Coronary artery (tissue), 2 donors: ENCODE data around the gene NEO1.

Experiments used
- DNase-seq: peaks from one replicate; pipeline ENCODE4 v3.0.0-alpha.2; 2017; ENCODE audit warnings: low spot score
- H3K27ac ChIP-seq, 2 donors: fragments of 200-600 bp; sonication (generic); one replicate each; pipeline ENCODE4 v1.5.1; 2016 to 2019
- H3K4me3 ChIP-seq: fragments of 200-600 bp; sonication (generic); 2 replicates; pipeline ENCODE4 v1.5.1; 2016; ENCODE audit warnings: mild to moderate bottlenecking, moderate library complexity
- CTCF ChIP-seq: fragments of 200-600 bp; sonication (generic); IDR thresholded peaks from one replicate; pipeline ENCODE4 v1.5.1; 2019; ENCODE audit warnings: antibody characterized with exemption

The NEO1 gene

DNA sequence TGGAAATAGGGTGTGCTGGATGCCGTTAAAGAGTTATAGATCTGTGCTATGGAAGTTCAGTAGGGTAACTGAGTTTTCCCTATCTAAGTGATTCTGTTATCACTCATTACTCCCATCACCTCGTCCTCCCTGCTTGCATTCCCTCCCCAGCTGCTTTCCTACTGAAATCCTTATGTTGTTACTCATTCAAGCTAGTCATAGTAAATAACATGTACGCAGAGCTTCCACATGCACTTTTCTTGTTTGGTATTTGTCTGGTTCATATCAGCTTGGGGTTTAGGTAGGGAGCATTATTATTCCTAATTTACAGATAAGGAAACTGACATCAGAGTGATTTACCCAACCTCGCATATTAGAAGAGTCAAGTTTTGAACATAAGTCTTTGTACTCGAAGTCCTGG is 181.4 kb downstream of the NEO1 start:
- Histone ChIP-seq H3K27ac (no peak overlapping the region), H3K4me3 (no peak overlapping the region)
- TF ChIP-seq CTCF = no peak
- DNase-seq = no peak

- Histone ChIP-seq H3K27ac (no peak overlapping the region), H3K4me3 (no peak overlapping the region)
- no peak for DNase-seq
- TF ChIP-seq CTCF = no peak
Observed at GRCh38 chr15:73237910-73238309, 185.6 kb downstream of the NEO1 start.

DNA sequence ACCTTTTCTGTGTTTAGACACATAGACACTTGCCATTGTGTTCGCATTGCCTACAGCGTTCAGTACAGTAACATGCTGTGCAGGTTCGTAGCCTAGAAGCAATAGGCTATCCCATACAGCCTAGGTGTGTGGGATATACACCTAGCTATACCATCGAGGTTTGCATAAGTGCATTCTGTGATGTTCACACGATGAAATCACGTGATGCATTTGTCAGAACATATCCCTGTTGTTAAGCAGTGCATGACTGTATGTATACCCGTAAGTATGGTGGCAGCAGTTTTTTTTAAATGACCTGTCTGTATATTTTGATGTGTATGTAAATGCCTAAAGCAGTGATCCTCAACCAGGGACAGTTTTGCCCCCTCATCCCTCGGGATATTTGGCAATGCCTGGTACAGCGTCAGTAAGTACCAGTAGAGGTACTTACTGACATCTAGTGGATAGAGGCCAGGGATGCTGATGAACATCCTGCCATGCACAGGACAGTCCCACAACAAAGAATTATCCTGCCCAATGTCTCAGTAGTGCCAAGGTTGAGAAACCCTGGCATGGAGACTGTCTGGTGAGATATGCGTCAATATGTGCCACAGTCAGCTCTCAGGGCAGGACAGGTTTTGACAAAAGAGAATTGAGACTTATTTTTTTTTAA is 187.4 kb downstream of the NEO1 start:
- DNase-seq = no peak
- Histone ChIP-seq H3K27ac (no peak overlapping the region), H3K4me3 (no peak overlapping the region)
- TF ChIP-seq CTCF = no peak

GRCh38 chr15:73240866-73241499 is 188.7 kb downstream of the NEO1 start:
- H3K27ac ChIP-seq = no peak overlapping the region
- no peak for DNase-seq
- no peak overlapping the region for H3K4me3 ChIP-seq
- TF ChIP-seq CTCF = peak; percentile 85

DNA sequence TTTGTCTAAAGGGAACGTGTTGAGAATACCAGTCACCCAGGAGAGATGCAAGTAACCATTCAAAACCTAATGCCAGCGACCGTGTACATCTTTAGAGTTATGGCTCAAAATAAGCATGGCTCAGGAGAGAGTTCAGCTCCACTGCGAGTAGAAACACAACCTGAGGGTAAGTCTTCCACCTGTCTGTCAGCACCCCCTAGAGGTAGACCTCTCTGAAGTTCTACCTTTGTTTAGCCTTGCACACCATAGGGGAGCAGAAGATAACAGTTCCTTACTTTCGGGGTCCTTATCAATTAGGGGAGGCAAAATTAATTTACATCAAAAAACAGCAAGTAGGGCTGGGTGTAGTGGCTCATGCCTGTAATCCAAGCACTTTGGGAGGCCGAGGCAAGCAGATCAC is 192.1 kb downstream of the NEO1 start:
- no peak overlapping the region for H3K4me3 ChIP-seq
- H3K27ac ChIP-seq = no peak overlapping the region
- TF ChIP-seq CTCF = no peak
- DNase-seq = no peak

DNA sequence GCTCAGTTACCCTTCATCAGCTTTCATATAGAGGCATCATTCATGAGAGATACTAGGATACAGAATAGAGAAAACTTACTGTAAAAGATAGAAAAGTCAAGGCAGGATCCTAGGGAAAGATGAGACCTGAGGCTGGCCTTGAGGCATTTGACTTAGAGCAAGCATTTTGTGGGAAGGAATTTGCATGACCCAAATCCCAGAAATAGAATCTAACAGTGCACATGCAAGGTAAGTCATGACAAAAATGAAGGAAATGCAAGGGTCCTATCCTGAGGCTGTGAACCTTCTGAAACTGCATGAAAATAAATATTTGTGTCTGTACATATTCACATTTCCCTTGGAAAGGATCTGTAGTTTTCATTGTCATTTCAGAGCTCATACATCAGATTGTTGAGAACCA is 194.2 kb downstream of the NEO1 start:
- H3K4me3 ChIP-seq = no peak overlapping the region
- no peak overlapping the region for H3K27ac ChIP-seq
- TF ChIP-seq CTCF = no peak
- DNase-seq = no peak

- DNase-seq = no peak
- Histone ChIP-seq H3K27ac (no peak overlapping the region), H3K4me3 (no peak overlapping the region)
- no peak for TF ChIP-seq CTCF
Observed at GRCh38 chr15:73246898-73247297, 194.6 kb downstream of the NEO1 start.
